Astrocyte (in vitro differentiated cells and primary cell): ENCODE data around the gene FN3KRP.

ENCODE experiments used
- EZH2 ChIP-seq: IDR thresholded peaks from 2 replicates; pipeline ENCODE4 v1.6.1; 2012; ENCODE audit warnings: mild to moderate bottlenecking, low read length, inconsistent platforms; ENCODE audit not compliant: insufficient read depth
- TF ChIP-seq, protein P1 (sequence below): IDR thresholded peaks from 2 replicates; pipeline ENCODE4 v1.5.1; 2011; ENCODE audit warnings: low read depth, mild to moderate bottlenecking, inconsistent platforms, low read length, moderate library complexity; ENCODE audit not compliant: insufficient read depth

DNA sequence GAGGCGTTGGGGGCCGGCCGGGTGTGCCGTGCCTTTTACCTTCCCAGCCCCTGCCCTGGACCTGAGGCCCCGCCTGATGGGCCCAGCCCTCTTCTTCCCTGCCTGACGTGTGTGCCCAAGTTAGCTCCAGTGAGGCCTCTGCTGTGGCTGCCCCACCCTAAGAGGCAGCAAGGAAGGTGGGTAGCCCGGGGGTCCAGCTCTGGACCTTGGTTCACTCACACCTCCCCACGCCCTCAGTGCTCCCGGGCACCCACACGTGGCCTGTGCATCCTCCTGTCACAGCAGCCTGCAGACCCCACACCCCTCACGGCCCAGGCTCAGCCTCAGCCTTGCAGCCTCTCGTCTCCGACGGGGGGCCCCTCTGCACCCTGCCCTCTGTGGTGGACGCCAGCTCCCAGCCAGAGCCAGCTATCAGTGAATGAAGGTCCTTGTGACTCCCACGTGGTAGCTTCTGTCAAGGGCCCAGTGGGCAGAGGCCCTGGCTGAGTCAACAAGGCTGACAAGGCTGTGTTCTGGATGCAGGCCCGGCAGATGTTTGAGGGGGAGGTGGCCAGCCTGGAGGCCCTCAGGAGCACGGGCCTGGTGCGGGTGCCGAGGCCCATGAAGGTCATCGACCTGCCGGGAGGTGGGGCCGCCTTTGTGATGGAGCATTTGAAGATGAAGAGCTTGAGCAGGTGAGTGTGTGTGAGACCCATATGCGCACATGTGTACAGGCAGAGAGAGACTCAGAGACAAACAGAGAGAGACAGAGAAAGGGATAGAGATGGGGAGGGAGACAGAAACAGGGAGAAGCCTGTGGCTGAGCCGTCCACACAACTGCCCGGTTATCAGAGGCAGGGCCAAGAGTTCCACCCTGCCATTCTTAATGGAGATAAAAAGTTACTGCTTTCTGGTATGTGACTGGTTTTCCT, 21.7 kb downstream of the FN3KRP start:
- TF ChIP-seq, protein P1, sequence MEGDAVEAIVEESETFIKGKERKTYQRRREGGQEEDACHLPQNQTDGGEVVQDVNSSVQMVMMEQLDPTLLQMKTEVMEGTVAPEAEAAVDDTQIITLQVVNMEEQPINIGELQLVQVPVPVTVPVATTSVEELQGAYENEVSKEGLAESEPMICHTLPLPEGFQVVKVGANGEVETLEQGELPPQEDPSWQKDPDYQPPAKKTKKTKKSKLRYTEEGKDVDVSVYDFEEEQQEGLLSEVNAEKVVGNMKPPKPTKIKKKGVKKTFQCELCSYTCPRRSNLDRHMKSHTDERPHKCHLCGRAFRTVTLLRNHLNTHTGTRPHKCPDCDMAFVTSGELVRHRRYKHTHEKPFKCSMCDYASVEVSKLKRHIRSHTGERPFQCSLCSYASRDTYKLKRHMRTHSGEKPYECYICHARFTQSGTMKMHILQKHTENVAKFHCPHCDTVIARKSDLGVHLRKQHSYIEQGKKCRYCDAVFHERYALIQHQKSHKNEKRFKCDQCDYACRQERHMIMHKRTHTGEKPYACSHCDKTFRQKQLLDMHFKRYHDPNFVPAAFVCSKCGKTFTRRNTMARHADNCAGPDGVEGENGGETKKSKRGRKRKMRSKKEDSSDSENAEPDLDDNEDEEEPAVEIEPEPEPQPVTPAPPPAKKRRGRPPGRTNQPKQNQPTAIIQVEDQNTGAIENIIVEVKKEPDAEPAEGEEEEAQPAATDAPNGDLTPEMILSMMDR, result no peak
- TF ChIP-seq EZH2, result no peak
